GM18505 (cell line): ENCODE measurements around the gene GLS2.
"Not testable (repeated sequence)": the region's sequence is repeated elsewhere in the genome, so short reads cannot be mapped to it uniquely, and the experiment has no call there.

Experiments used
- ATAC-seq: cut with Tn5 transposase; IDR thresholded peaks from one replicate; pipeline ENCODE4 v1.9.1; 2021; ENCODE audit not compliant: unreplicated experiment
- POLR2A ChIP-seq: IDR thresholded peaks from 4 replicates; pipeline ENCODE4 v1.6.1; 2011; ENCODE audit warnings: borderline replicate concordance; ENCODE audit not compliant: insufficient read depth, insufficient read length; ENCODE audit errors: extremely low read depth

GLS2 gene

GRCh38 chr12:56510786-56511185, 22.8 kb upstream of the GLS2 start:
- TF ChIP-seq POLR2A, result no peak
- no peak for ATAC-seq

GRCh38 chr12:56499879-56500278, 11.9 kb upstream of the GLS2 start:
- ATAC-seq, result not testable (repeated sequence)

- ATAC-seq, result not testable (repeated sequence)
Observed at GRCh38 chr12:56499452-56499851, 11.5 kb upstream of the GLS2 start.

- ATAC-seq, result not testable (repeated sequence)
Observed at GRCh38 chr12:56498126-56498902, 10.4 kb upstream of the GLS2 start.

- ATAC-seq, result not testable (repeated sequence)
Observed at GRCh38 chr12:56496704-56497103, 8.7 kb upstream of the GLS2 start.

- not testable (repeated sequence) for ATAC-seq
Observed at GRCh38 chr12:56494481-56494880, 6.5 kb upstream of the GLS2 start.

- not testable (repeated sequence) for ATAC-seq
Observed at GRCh38 chr12:56494106-56494415, 6.1 kb upstream of the GLS2 start.

GRCh38 chr12:56493409-56494105, 5.6 kb upstream of the GLS2 start:
- not testable (repeated sequence) for ATAC-seq

GRCh38 chr12:56490360-56490759, 2.4 kb upstream of the GLS2 start:
- no peak for TF ChIP-seq POLR2A
- no peak for ATAC-seq

- peak; percentile 14 for ATAC-seq
- no peak for TF ChIP-seq POLR2A
Observed at GRCh38 chr12:56487448-56488040, 417 bp downstream of the GLS2 start.

GRCh38 chr12:56486694-56487093, 1.3 kb downstream of the GLS2 start:
- ATAC-seq, result no peak
- no peak for TF ChIP-seq POLR2A

GRCh38 chr12:56484566-56484965, 3.4 kb downstream of the GLS2 start:
- no peak for ATAC-seq
- TF ChIP-seq POLR2A, result no peak

GRCh38 chr12:56479625-56480024, 8.3 kb downstream of the GLS2 start:
- TF ChIP-seq POLR2A, result no peak

GRCh38 chr12:56477521-56478225, 10.3 kb downstream of the GLS2 start:
- no peak for ATAC-seq

More at GRCh38 chr12:56479625-56480024, 8.3 kb downstream of the GLS2 start:
- ATAC-seq, result no peak

GRCh38 chr12:56476972-56477432, 11.0 kb downstream of the GLS2 start:
- no peak for ATAC-seq
- no peak for TF ChIP-seq POLR2A

More at GRCh38 chr12:56477521-56478225, 10.3 kb downstream of the GLS2 start:
- TF ChIP-seq POLR2A, result no peak
